VCaP (cell line): Measurements from ENCODE around the gene KCNQ5.

ENCODE experiments used
- H3K27ac ChIP-seq: fragments of 450-650 bp; 2 replicates; pipeline ENCODE4 v1.5.1; 2017
- CTCF ChIP-seq: fragments of 450-650 bp; conservative IDR thresholded peaks from 2 replicates; pipeline ENCODE4 v1.5.1; 2017; ENCODE audit warnings: mild to moderate bottlenecking, moderate library complexity

The KCNQ5 gene

GRCh38 chr6:72683797-72684196 is 61.9 kb downstream of the KCNQ5 start:
- H3K27ac ChIP-seq: no peak overlapping the region

GRCh38 chr6:72689107-72689954 is 67.5 kb downstream of the KCNQ5 start:
- H3K27ac ChIP-seq: no peak overlapping the region
- TF ChIP-seq CTCF: no peak

More at GRCh38 chr6:72683797-72684196, 61.9 kb downstream of the KCNQ5 start:
- TF ChIP-seq CTCF: no peak

GRCh38 chr6:72691249-72691648 is 69.4 kb downstream of the KCNQ5 start:
- no peak overlapping the region for H3K27ac ChIP-seq
- no peak for TF ChIP-seq CTCF

GRCh38 chr6:72696055-72696454 is 74.2 kb downstream of the KCNQ5 start:
- no peak overlapping the region for H3K27ac ChIP-seq
- no peak for TF ChIP-seq CTCF

GRCh38 chr6:72699159-72699558 is 77.3 kb downstream of the KCNQ5 start:
- H3K27ac ChIP-seq: no peak overlapping the region
- TF ChIP-seq CTCF: no peak

- no peak for TF ChIP-seq CTCF
- no peak overlapping the region for H3K27ac ChIP-seq
Observed at GRCh38 chr6:72702421-72702820, 80.6 kb downstream of the KCNQ5 start.

- H3K27ac ChIP-seq: no peak overlapping the region
- no peak for TF ChIP-seq CTCF
Observed at GRCh38 chr6:72703093-72703492, 81.2 kb downstream of the KCNQ5 start.
